22Rv1 (cell line): ENCODE results near the gene CIB2.

Experiments used
- CTCF ChIP-seq: fragments of 450-650 bp; IDR thresholded peaks from 2 replicates; pipeline ENCODE4 v1.5.1; 2017; ENCODE audit warnings: mild to moderate bottlenecking
- ZFX ChIP-seq: fragments of 450-650 bp; IDR thresholded peaks from 2 replicates; pipeline ENCODE4 v1.6.1; 2017; ENCODE audit warnings: antibody characterized with exemption, borderline replicate concordance

DNA sequence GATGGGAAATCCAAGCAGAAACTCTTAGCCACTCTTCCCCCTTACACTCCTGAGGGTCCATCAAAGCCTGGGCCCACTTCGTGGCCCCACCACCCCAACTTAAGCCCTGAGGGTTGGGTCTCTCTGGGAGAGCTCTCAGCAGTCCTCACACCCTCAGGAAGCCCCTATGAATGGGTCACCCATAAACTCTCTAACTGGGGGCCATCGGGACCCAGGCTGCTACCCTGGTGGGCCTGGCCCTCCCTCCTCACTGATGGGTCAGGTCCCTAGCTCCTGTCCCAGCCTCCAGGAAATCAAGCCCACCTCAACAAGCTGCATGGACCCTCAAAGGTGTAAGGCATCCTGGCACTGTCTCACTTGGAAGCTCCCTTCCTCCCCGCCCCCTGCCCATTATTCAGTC lies 19.5 kb downstream of the CIB2 start:
- no peak for TF ChIP-seq CTCF
- no peak for TF ChIP-seq ZFX
